Panc1 (cell line): Measurements from ENCODE around the gene ARHGAP6. TPM values are rescaled to one million over a fixed set of nuclear protein-coding genes. Genes with fewer than 3 reads are reported as not detected.

Source experiments
- ATAC-seq: fragments of 200-7000 bp; cut with Tn5 transposase; 2 replicates; pipeline ENCODE4 v1.9.1; 2020; ENCODE audit warnings: mild to moderate bottlenecking, moderate library complexity
- BruUV-seq: library from RNA; stranded (reverse); fragments of 400-500 nt; replicated peaks from 2 replicates; lab custom pipeline; 2021; lab: Mats Ljungman, UMichigan
- CTCF ChIA-PET: fragments of 300-600 bp; sonication (Branson Sonifier 250); formaldehyde crosslinking; loops from one replicate; lab custom pipeline; 2022; ENCODE audit warnings: antibody characterized with exemption; lab: Charles Lee
- POLR2A ChIA-PET: fragments of 300-600 bp; sonication (Branson Sonifier 250); formaldehyde crosslinking; loops from one replicate; lab custom pipeline; 2022; ENCODE audit warnings: antibody characterized with exemption; lab: Charles Lee
- DNase-seq: peaks from one replicate; pipeline ENCODE4 v3.0.0-alpha.2; 2010; ENCODE audit warnings: low read depth, low spot score
- H3K27ac ChIP-seq: 2 replicates; pipeline ENCODE4 v1.5.1; 2011; ENCODE audit warnings: mild to moderate bottlenecking, low read length, inconsistent platforms
- H3K27me3 ChIP-seq: fragments of 200-500 bp; sonication (Bioruptor generic); 2 replicates; pipeline ENCODE4 v1.6.0; 2014; ENCODE audit warnings: low read length, inconsistent platforms; ENCODE audit not compliant: control insufficient read depth, insufficient read depth
- H3K36me3 ChIP-seq: fragments of 200-500 bp; sonication (Bioruptor generic); 2 replicates; pipeline ENCODE4 v1.5.1; 2014; ENCODE audit warnings: inconsistent platforms, mild to moderate bottlenecking, low read length, moderate library complexity; ENCODE audit not compliant: control insufficient read depth, insufficient read depth
- H3K4me1 ChIP-seq: 2 replicates; pipeline ENCODE4 v1.5.1; 2011; ENCODE audit warnings: inconsistent platforms, mild to moderate bottlenecking, low read length, moderate library complexity; ENCODE audit not compliant: control insufficient read depth, insufficient read depth
- H3K4me3 ChIP-seq, 2 experiments: 2 replicates each; pipeline ENCODE4 v1.5.1; 2011 to 2012; ENCODE audit warnings: low read depth in 2 of 2, low read length in 2 of 2, mild to moderate bottlenecking in 2 of 2, inconsistent platforms in 1 of 2, moderate library complexity in 1 of 2
- H3K9me3 ChIP-seq: fragments of 200-500 bp; sonication (Bioruptor generic); 2 replicates; pipeline ENCODE4 v1.5.1; 2014; ENCODE audit warnings: low read depth, mild to moderate bottlenecking, inconsistent platforms, low read length, moderate library complexity; ENCODE audit not compliant: control insufficient read depth, insufficient read depth
- CTCF ChIP-seq: fragments of 450-650 bp; IDR thresholded peaks from 2 replicates; pipeline ENCODE4 v1.5.1; 2017; ENCODE audit warnings: mild to moderate bottlenecking
- POLR2AphosphoS5 ChIP-seq: IDR thresholded peaks from 2 replicates; pipeline ENCODE4 v1.6.1; 2012; ENCODE audit warnings: mild to moderate bottlenecking, low read depth, low read length, moderate library complexity
- REST ChIP-seq, 2 experiments: IDR thresholded peaks; 2 replicates each; pipeline ENCODE4 v1.6.1; 2011 to 2012; ENCODE audit warnings: low read depth in 2 of 2, control low read depth in 1 of 2, low read length in 1 of 2, mild to moderate bottlenecking in 1 of 2, moderate library complexity in 1 of 2; ENCODE audit not compliant: insufficient read depth in 1 of 2
- SIN3A ChIP-seq: IDR thresholded peaks from 2 replicates; pipeline ENCODE4 v1.6.1; 2012; ENCODE audit warnings: low read depth, mild to moderate bottlenecking, low read length, moderate library complexity, borderline replicate concordance; ENCODE audit not compliant: insufficient read depth
- TCF7L2 ChIP-seq: IDR thresholded peaks from 2 replicates; pipeline ENCODE4 v1.6.1; 2011; ENCODE audit warnings: mild to moderate bottlenecking, low read depth, low read length, inconsistent platforms
- in situ Hi-C: cut with HindIII; loops from 2 replicates; pipeline ENCODE4 v1.10.0; 2016; ENCODE audit warnings: low sequenced_read_pairs, low pct_unique_long_range_greater_than_20kb
- intact Hi-C: fragments of 100-400 bp; cut with micrococcal nuclease; formaldehyde crosslinking; loops from one replicate; pipeline ENCODE4 v1.10.0; 2022; ENCODE audit not compliant: unreplicated experiment
- total RNA-seq: library from RNA; stranded (reverse); gene quantifications from one replicate; pipeline ENCODE4 v1.2.1, GENCODE V29; 2021; ENCODE audit not compliant: unreplicated experiment

ARHGAP6 gene
- total RNA-seq, 1 experiment from 2014 or later = 0.13 TPM

- in situ Hi-C loops = no loop called here
- TF ChIP-seq CTCF (no peak), TCF7L2 (no peak), POLR2AphosphoS5 (no peak), REST (IDR thresholded peaks at IDR 0.05; ENCODE audit: insufficient read depth in 1 of 2, low read depth in 2 of 2, low read length in 1 of 2) (no peak), SIN3A (no peak)
- DNase-seq (no peak), ATAC-seq (no peak)
- Histone ChIP-seq H3K9me3 (no peaks in the 10 kb centered on the region), H3K27ac (no peak overlapping the region), H3K27me3 (no peaks in the 10 kb centered on the region), H3K36me3 (no peaks in the 10 kb centered on the region), H3K4me3 (no peak overlapping the region), H3K4me1 (no peaks in the 10 kb centered on the region)
- intact Hi-C loops = no loop called here
- BruUV-seq = no TSS peak
- POLR2A ChIA-PET = no interaction called here
- CTCF ChIA-PET = no interaction called here
These were observed 400.4 kb downstream of the ARHGAP6 start for GRCh38 chrX:11265352-11265751.

- Histone ChIP-seq H3K4me3 (no peak overlapping the region), H3K36me3 (no peaks in the 10 kb centered on the region), H3K4me1 (no peaks in the 10 kb centered on the region), H3K27ac (no peak overlapping the region), H3K27me3 (no peaks in the 10 kb centered on the region), H3K9me3 (no peaks in the 10 kb centered on the region)
- in situ Hi-C loops (no loop called here), intact Hi-C loops (no loop called here)
- ATAC-seq (no peak), DNase-seq (no peak)
- ChIA-PET CTCF (no interaction called here), POLR2A (no interaction called here)
- no TSS peak for BruUV-seq
- TF ChIP-seq SIN3A = no peak
- no peak for TF ChIP-seq TCF7L2
- no peak for TF ChIP-seq REST (IDR thresholded peaks at IDR 0.05; ENCODE audit: insufficient read depth in 1 of 2, low read depth in 2 of 2, low read length in 1 of 2)
- TF ChIP-seq CTCF = no peak
- no peak for TF ChIP-seq POLR2AphosphoS5
These were observed 400.8 kb downstream of the ARHGAP6 start for GRCh38 chrX:11264925-11265324.
